IMR-90 (cell line): Measurements from ENCODE around the gene IGF2R. TPM values are rescaled to one million over a fixed set of nuclear protein-coding genes. Genes with fewer than 3 reads are reported as not detected.

Source experiments
- ATAC-seq: fragments of 200-7000 bp; cut with Tn5 transposase; 2 replicates; pipeline ENCODE4 v1.9.1; 2020; ENCODE audit warnings: low read depth, mild to moderate bottlenecking, moderate library complexity
- BruUV-seq: library from RNA; stranded (reverse); fragments of 400-500 nt; replicated peaks from 2 replicates; lab custom pipeline; 2021; lab: Mats Ljungman, UMichigan
- CTCF ChIA-PET: fragments of 300-600 bp; formaldehyde crosslinking; extraction: SDS; loops from one replicate; lab custom pipeline; 2021; ENCODE audit warnings: antibody characterized with exemption; lab: Yijun Ruan, JAX
- POLR2A ChIA-PET: fragments of 300-600 bp; sonication (Branson Sonifier 250); formaldehyde crosslinking; loops from one replicate; lab custom pipeline; 2022; ENCODE audit warnings: antibody characterized with exemption; ENCODE audit not compliant: unreplicated experiment; lab: Charles Lee
- DNase-seq: peaks from one replicate; pipeline ENCODE4 v3.0.0; 2013
- H2AFZ ChIP-seq: replicated peaks from 2 replicates; pipeline ENCODE3; 2013; ENCODE audit warnings: low read length, mild to moderate bottlenecking; ENCODE audit not compliant: poor library complexity
- H2AK5ac ChIP-seq: 2 replicates; pipeline ENCODE4 v1.6.1; 2013; ENCODE audit warnings: low read depth, low read length, inconsistent platforms
- H2AK9ac ChIP-seq: replicated peaks from 2 replicates; pipeline ENCODE3; 2013; ENCODE audit warnings: mild to moderate bottlenecking, low read depth, low read length, moderate library complexity; ENCODE audit not compliant: poor library complexity
- H2BK120ac ChIP-seq: 2 replicates; pipeline ENCODE4 v1.6.1; 2013; ENCODE audit warnings: low read depth, low read length, inconsistent platforms
- H2BK15ac ChIP-seq: 3 replicates; pipeline ENCODE4 v1.6.1; 2013; ENCODE audit warnings: low read depth, low read length, inconsistent platforms
- H2BK20ac ChIP-seq: 2 replicates; pipeline ENCODE4 v1.6.1; 2013; ENCODE audit warnings: low read depth, mild to moderate bottlenecking, inconsistent platforms, low read length, moderate library complexity
- H2BK5ac ChIP-seq: 2 replicates; pipeline ENCODE4 v1.6.1; 2013; ENCODE audit warnings: mild to moderate bottlenecking, low read depth, low read length, inconsistent platforms; ENCODE audit not compliant: poor library complexity, severe bottlenecking
- H3K14ac ChIP-seq: replicated peaks from 2 replicates; pipeline ENCODE4 v1.6.1; 2013; ENCODE audit warnings: low read depth, low read length, inconsistent platforms
- H3K18ac ChIP-seq: 2 replicates; pipeline ENCODE4 v1.6.1; 2013; ENCODE audit warnings: low read depth, low read length, control low read depth
- H3K23ac ChIP-seq: 2 replicates; pipeline ENCODE4 v1.6.1; 2013; ENCODE audit warnings: low read depth, low read length, inconsistent platforms
- H3K27ac ChIP-seq: 2 replicates; pipeline ENCODE4 v1.5.1; 2013; ENCODE audit warnings: mild to moderate bottlenecking, control low read depth, low read length; ENCODE audit not compliant: insufficient read depth
- H3K27me3 ChIP-seq: 2 replicates; pipeline ENCODE4 v1.6.1; 2013; ENCODE audit warnings: low read length; ENCODE audit not compliant: control insufficient read depth, insufficient read depth
- H3K36me3 ChIP-seq: 2 replicates; pipeline ENCODE4 v1.6.1; 2013; ENCODE audit warnings: low read length, mixed read lengths; ENCODE audit not compliant: control insufficient read depth, insufficient read depth
- H3K4ac ChIP-seq: 2 replicates; pipeline ENCODE4 v1.6.1; 2013; ENCODE audit warnings: low read depth, low read length, inconsistent platforms
- H3K4me1 ChIP-seq: 2 replicates; pipeline ENCODE4 v1.6.1; 2013; ENCODE audit warnings: low read length, mixed read lengths; ENCODE audit not compliant: control insufficient read depth, insufficient read depth
- H3K4me2 ChIP-seq: 2 replicates; pipeline ENCODE4 v1.6.1; 2013; ENCODE audit warnings: low read depth, mild to moderate bottlenecking, control low read depth, low read length, moderate library complexity
- H3K4me3 ChIP-seq: 2 replicates; pipeline ENCODE4 v1.5.1; 2013; ENCODE audit warnings: low read depth, mild to moderate bottlenecking, control low read depth, low read length, moderate library complexity; ENCODE audit not compliant: insufficient read depth
- H3K56ac ChIP-seq: 2 replicates; pipeline ENCODE4 v1.6.1; 2013; ENCODE audit warnings: low read length, inconsistent platforms; ENCODE audit not compliant: insufficient read depth; ENCODE audit errors: extremely low read depth
- H3K79me1 ChIP-seq, 2 experiments: 2 replicates each; pipeline ENCODE4 v1.6.1; 2013; ENCODE audit warnings: low read length in 2 of 2, inconsistent platforms in 1 of 2, low read depth in 1 of 2
- H3K9ac ChIP-seq: 2 replicates; pipeline ENCODE4 v1.6.1; 2013; ENCODE audit warnings: low read depth, low read length, control low read depth
- H3K9me1 ChIP-seq: 2 replicates; pipeline ENCODE4 v1.6.1; 2013; ENCODE audit warnings: low read length, inconsistent platforms; ENCODE audit not compliant: insufficient read depth
- H3K9me3 ChIP-seq: 2 replicates; pipeline ENCODE4 v1.6.1; 2013; ENCODE audit warnings: low read length; ENCODE audit not compliant: control insufficient read depth, insufficient read depth
- H4K20me1 ChIP-seq: 2 replicates; pipeline ENCODE4 v1.6.1; 2013; ENCODE audit warnings: low read length, inconsistent platforms; ENCODE audit not compliant: insufficient read depth
- H4K5ac ChIP-seq: 2 replicates; pipeline ENCODE4 v1.6.1; 2013; ENCODE audit warnings: mild to moderate bottlenecking, low read depth, low read length, control low read depth
- H4K8ac ChIP-seq, 2 experiments: 2 replicates each; pipeline ENCODE4 v1.6.1; 2013; ENCODE audit warnings: low read depth in 2 of 2, low read length in 2 of 2, control low read depth in 1 of 2, inconsistent platforms in 1 of 2
- H4K91ac ChIP-seq: 2 replicates; pipeline ENCODE4 v1.6.1; 2013; ENCODE audit warnings: low read depth, low read length, inconsistent platforms; ENCODE audit not compliant: insufficient read depth
- CEBPB ChIP-seq: IDR thresholded peaks from 2 replicates; pipeline ENCODE4 v1.6.1; 2012; ENCODE audit warnings: low read depth, low read length, improper control_type of control experiment
- CTCF ChIP-seq: conservative IDR thresholded peaks from 2 replicates; pipeline ENCODE4 v1.5.1; 2012; ENCODE audit warnings: mild to moderate bottlenecking, low read depth, low read length, improper control_type of control experiment
- FOS ChIP-seq: fragments of 150-350 bp; IDR thresholded peaks from 2 replicates; pipeline ENCODE4 v1.6.1; 2016; ENCODE audit warnings: low read depth, low read length
- MAFK ChIP-seq: IDR thresholded peaks from 2 replicates; pipeline ENCODE4 v1.6.1; 2012; ENCODE audit warnings: low read depth, low read length, improper control_type of control experiment
- MAZ ChIP-seq: IDR thresholded peaks from 2 replicates; pipeline ENCODE4 v1.6.1; 2012; ENCODE audit warnings: low read depth, mild to moderate bottlenecking, low read length, improper control_type of control experiment, moderate library complexity, borderline replicate concordance
- MXI1 ChIP-seq: IDR thresholded peaks from 2 replicates; pipeline ENCODE4 v1.6.1; 2012; ENCODE audit warnings: low read depth, mild to moderate bottlenecking, low read length, moderate library complexity, borderline replicate concordance
- NFE2L2 ChIP-seq: fragments of 150-350 bp; IDR thresholded peaks from 2 replicates; pipeline ENCODE4 v1.6.1; 2016; ENCODE audit warnings: low read depth, mild to moderate bottlenecking, low read length
- POLR2A ChIP-seq: IDR thresholded peaks from 2 replicates; pipeline ENCODE4 v1.6.1; 2012; ENCODE audit warnings: mild to moderate bottlenecking, low read depth, low read length
- RAD21 ChIP-seq: IDR thresholded peaks from 2 replicates; pipeline ENCODE4 v1.6.1; 2012; ENCODE audit warnings: low read length, improper control_type of control experiment
- RCOR1 ChIP-seq: IDR thresholded peaks from 2 replicates; pipeline ENCODE4 v1.6.1; 2012; ENCODE audit warnings: mild to moderate bottlenecking, low read length, improper control_type of control experiment; ENCODE audit not compliant: insufficient replicate concordance
- RFX5 ChIP-seq: IDR thresholded peaks from 2 replicates; pipeline ENCODE4 v1.8.0; 2012; ENCODE audit warnings: low read depth, mild to moderate bottlenecking, low read length, moderate library complexity
- SMC3 ChIP-seq: fragments of 150-350 bp; IDR thresholded peaks from 2 replicates; pipeline ENCODE4 v1.6.1; 2016; ENCODE audit warnings: low read depth, mild to moderate bottlenecking, antibody characterized with exemption, low read length, moderate library complexity
- WGBS, 2 experiments: methylation state at CpG; one replicate each; pipeline versions ENCODE4 v1.1.5 to v1.1.7; 2013; ENCODE audit warnings: missing lambda C conversion rate in 2 of 2; ENCODE audit not compliant: insufficient read length in 1 of 2; ENCODE audit errors: extremely low coverage in 2 of 2; 5-methylcytosine and 5-hydroxymethylcytosine counted together
- dilution Hi-C: fragments of 300-500 bp; cut with HindIII; formaldehyde crosslinking; loops from one replicate; pipeline ENCODE4 v1.14.3; 2018; ENCODE audit warnings: low sequenced_read_pairs; ENCODE audit not compliant: unreplicated experiment
- in situ Hi-C: fragments of 300-500 bp; cut with MboI; formaldehyde crosslinking; loops from 3 replicates; pipeline ENCODE4 v1.14.3; 2019; ENCODE audit warnings: low sequenced_read_pairs, inconsistent platforms, mixed read lengths
- intact Hi-C: fragments of 100-400 bp; cut with micrococcal nuclease; formaldehyde crosslinking; loops from 2 replicates; pipeline ENCODE4 v1.10.0; 2022
- polyA plus RNA-seq, 3 experiments: library from polyadenylated mRNA; depleted of rRNA; stranded (reverse); fragments of >200 nt; gene quantifications; 2 replicates each; pipeline ENCODE4 v1.2.3, GENCODE V29; 2012; ENCODE audit warnings: low replicate concordance in 1 of 3
- total RNA-seq: library from RNA; depleted of rRNA; stranded (reverse); fragments of >200 nt; gene quantifications from 2 replicates; pipeline ENCODE4 v1.2.3, GENCODE V29; 2012
- TF ChIP-seq, protein P1 (sequence below): fragments of 150-350 bp; IDR thresholded peaks from 2 replicates; pipeline ENCODE4 v1.6.1; 2017; ENCODE audit warnings: mild to moderate bottlenecking, antibody characterized with exemption, low read length, low read depth
- TF ChIP-seq, protein P2 (sequence below): fragments of 150-350 bp; IDR thresholded peaks from 2 replicates; pipeline ENCODE4 v1.6.1; 2016; ENCODE audit warnings: low read depth, mild to moderate bottlenecking, low read length, moderate library complexity, borderline replicate concordance

IGF2R gene
- total and polyA plus RNA-seq, 2 of the 4 experiments (the other 2 are of a cell fraction): 33.2 to 41.4 TPM

DNA sequence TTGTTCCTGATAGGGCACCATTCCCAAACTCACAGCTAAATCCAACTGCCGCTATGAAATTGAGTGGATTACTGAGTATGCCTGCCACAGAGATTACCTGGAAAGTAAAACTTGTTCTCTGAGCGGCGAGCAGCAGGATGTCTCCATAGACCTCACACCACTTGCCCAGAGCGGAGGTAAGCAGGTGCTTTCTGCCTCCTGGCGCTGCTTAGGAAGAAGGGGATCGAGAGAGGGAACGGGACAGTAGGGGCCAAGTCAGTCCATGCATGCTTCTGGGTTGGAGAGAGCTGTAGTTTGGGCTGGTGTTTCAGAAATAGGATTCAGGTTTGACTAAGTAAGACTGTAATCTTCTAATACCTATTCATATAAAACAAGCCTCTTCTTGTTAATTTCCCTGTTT is 63.7 kb downstream of the IGF2R start:
- WGBS, 2 experiments: no CpG with 5 or more reads among the region's 7 CpGs
- intact Hi-C loops: no loop called here

More for the DNA sequence above, 63.7 kb downstream of the IGF2R start:
- no peak overlapping the region for H3K56ac ChIP-seq
- H2BK20ac ChIP-seq: no peak overlapping the region
- H3K4me2 ChIP-seq: no peak overlapping the region
- H2AFZ ChIP-seq: no peak overlapping the region
- dilution Hi-C loops: no loop called here
- no peaks in the 10 kb centered on the region for H4K20me1 ChIP-seq
- no TSS peak for BruUV-seq
- no peak overlapping the region for H3K9ac ChIP-seq
- no peak overlapping the region for H4K5ac ChIP-seq
- H2AK5ac ChIP-seq: no peak overlapping the region
- POLR2A ChIA-PET: no interaction called here
- H3K18ac ChIP-seq: no peak overlapping the region
- peaks cover 27% of the 10 kb centered on the region for H3K9me1 ChIP-seq
- H3K27ac ChIP-seq: no peak overlapping the region
- H3K36me3 ChIP-seq: peaks cover 56% of the 10 kb centered on the region
- no peak overlapping the region for H3K4me3 ChIP-seq
- no peak overlapping the region for H2BK15ac ChIP-seq
- H2BK120ac ChIP-seq: no peak overlapping the region
- peaks cover 6 to 42% of the 10 kb centered on the region in 2 experiments; a peak in 2 of 4 replicates for H3K79me1 ChIP-seq
- H4K8ac ChIP-seq: no peak overlapping the region
- H2AK9ac ChIP-seq: no peak overlapping the region
- TF ChIP-seq RFX5: no peak
- TF ChIP-seq MAZ: no peak
- TF ChIP-seq SMC3: no peak
- TF ChIP-seq CEBPB: no peak
- TF ChIP-seq POLR2A: no peak
- TF ChIP-seq NFE2L2: no peak
- TF ChIP-seq FOS: no peak
- no peak for TF ChIP-seq MXI1
- TF ChIP-seq, protein P1, sequence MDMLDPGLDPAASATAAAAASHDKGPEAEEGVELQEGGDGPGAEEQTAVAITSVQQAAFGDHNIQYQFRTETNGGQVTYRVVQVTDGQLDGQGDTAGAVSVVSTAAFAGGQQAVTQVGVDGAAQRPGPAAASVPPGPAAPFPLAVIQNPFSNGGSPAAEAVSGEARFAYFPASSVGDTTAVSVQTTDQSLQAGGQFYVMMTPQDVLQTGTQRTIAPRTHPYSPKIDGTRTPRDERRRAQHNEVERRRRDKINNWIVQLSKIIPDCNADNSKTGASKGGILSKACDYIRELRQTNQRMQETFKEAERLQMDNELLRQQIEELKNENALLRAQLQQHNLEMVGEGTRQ: no peak
- TF ChIP-seq RAD21: no peak
- TF ChIP-seq RCOR1: no peak
- no peak for TF ChIP-seq CTCF
- no peak for TF ChIP-seq MAFK
- TF ChIP-seq, protein P2, sequence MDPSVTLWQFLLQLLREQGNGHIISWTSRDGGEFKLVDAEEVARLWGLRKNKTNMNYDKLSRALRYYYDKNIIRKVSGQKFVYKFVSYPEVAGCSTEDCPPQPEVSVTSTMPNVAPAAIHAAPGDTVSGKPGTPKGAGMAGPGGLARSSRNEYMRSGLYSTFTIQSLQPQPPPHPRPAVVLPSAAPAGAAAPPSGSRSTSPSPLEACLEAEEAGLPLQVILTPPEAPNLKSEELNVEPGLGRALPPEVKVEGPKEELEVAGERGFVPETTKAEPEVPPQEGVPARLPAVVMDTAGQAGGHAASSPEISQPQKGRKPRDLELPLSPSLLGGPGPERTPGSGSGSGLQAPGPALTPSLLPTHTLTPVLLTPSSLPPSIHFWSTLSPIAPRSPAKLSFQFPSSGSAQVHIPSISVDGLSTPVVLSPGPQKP: no peak
- no peaks in the 10 kb centered on the region for H3K27me3 ChIP-seq
- CTCF ChIA-PET: no interaction called here
- no peak overlapping the region for H3K4ac ChIP-seq
- DNase-seq (no peak), ATAC-seq (no peak)
- peaks cover 8% of the 10 kb centered on the region for H3K4me1 ChIP-seq
- in situ Hi-C loops: no loop called here
- no peak overlapping the region for H2BK5ac ChIP-seq
- no peak overlapping the region for H3K23ac ChIP-seq
- no peak overlapping the region for H3K14ac ChIP-seq
- no peak overlapping the region for H4K91ac ChIP-seq
- no peaks in the 10 kb centered on the region for H3K9me3 ChIP-seq
